GM12875 (cell line): ENCODE measurements around the gene VAPB.

Experiments
- H3K4me3 ChIP-seq: one replicate; pipeline ENCODE4 v1.5.1; 2011; ENCODE audit warnings: low read depth, low read length, control low read depth
- CTCF ChIP-seq: IDR thresholded peaks from 2 replicates; pipeline ENCODE4 v1.5.1; 2011; ENCODE audit warnings: low read depth, mild to moderate bottlenecking, control low read depth, inconsistent platforms, low read length, moderate library complexity, borderline replicate concordance; ENCODE audit not compliant: insufficient read depth

Gene VAPB

GRCh38 chr20:58453391-58453790 lies 64.4 kb downstream of the VAPB start:
- no peak for TF ChIP-seq CTCF
- H3K4me3 ChIP-seq, result no peak overlapping the region

- no peak for TF ChIP-seq CTCF
- no peak overlapping the region for H3K4me3 ChIP-seq
Measured at GRCh38 chr20:58454460-58454859, 65.4 kb downstream of the VAPB start.

GRCh38 chr20:58457083-58457695 lies 68.2 kb downstream of the VAPB start:
- H3K4me3 ChIP-seq, result no peak overlapping the region
- TF ChIP-seq CTCF, result no peak

- no peak for TF ChIP-seq CTCF
Measured at GRCh38 chr20:58458342-58459057, 69.5 kb downstream of the VAPB start.

GRCh38 chr20:58459058-58459750 lies 70.2 kb downstream of the VAPB start:
- no peak overlapping the region for H3K4me3 ChIP-seq
- no peak for TF ChIP-seq CTCF

More at GRCh38 chr20:58458342-58459057, 69.5 kb downstream of the VAPB start:
- H3K4me3 ChIP-seq, result no peak overlapping the region

GRCh38 chr20:58461104-58461503 lies 72.1 kb downstream of the VAPB start:
- no peak overlapping the region for H3K4me3 ChIP-seq
- no peak for TF ChIP-seq CTCF
